Fibroblast of skin of left quadriceps (primary cell): Measurements from ENCODE around the gene CCDC15.
"Not testable (repeated sequence)": the region's sequence is repeated elsewhere in the genome, so short reads cannot be mapped to it uniquely, and the experiment has no call there.

ENCODE experiments used
- DNase-seq, 2 experiments: peaks; one replicate each; pipeline ENCODE4 v3.0.0-alpha.2; 2013; ENCODE audit warnings: low read depth in 2 of 2

CCDC15 gene

GRCh38 chr11:125081098-125081798, 127.2 kb downstream of the CCDC15 start:
- DNase-seq, result no peak

GRCh38 chr11:125082040-125082439, 128.0 kb downstream of the CCDC15 start:
- DNase-seq, result no peak

GRCh38 chr11:125082611-125083311, 128.8 kb downstream of the CCDC15 start:
- no peak for DNase-seq

GRCh38 chr11:125083312-125084056, 129.5 kb downstream of the CCDC15 start:
- DNase-seq, result no peak

- no peak for DNase-seq
These were observed 130.0 kb downstream of the CCDC15 start for GRCh38 chr11:125084057-125084416.

- DNase-seq, result no peak
These were observed 130.8 kb downstream of the CCDC15 start for GRCh38 chr11:125084761-125085231.

- no peak for DNase-seq
These were observed 131.5 kb downstream of the CCDC15 start for GRCh38 chr11:125085301-125086081.

- no peak for DNase-seq
These were observed 132.8 kb downstream of the CCDC15 start for GRCh38 chr11:125086633-125087296.

GRCh38 chr11:125088123-125088522, 134.1 kb downstream of the CCDC15 start:
- no peak for DNase-seq

- DNase-seq, result no peak
These were observed 134.8 kb downstream of the CCDC15 start for GRCh38 chr11:125088576-125089455.

- DNase-seq, result not testable (repeated sequence)
These were observed 135.5 kb downstream of the CCDC15 start for GRCh38 chr11:125089481-125089880.

- DNase-seq, result not testable (repeated sequence)
These were observed 136.1 kb downstream of the CCDC15 start for GRCh38 chr11:125090151-125090550.

- DNase-seq, result no peak
These were observed 136.8 kb downstream of the CCDC15 start for GRCh38 chr11:125090816-125091215.
